Measurements from ENCODE around the gene MSI2. TPM values are rescaled to one million over a fixed set of nuclear protein-coding genes. Genes with fewer than 3 reads are reported as not detected.

MSI2 gene
- total RNA-seq, 4 donors from 2014 or later: 15.9 to 22.9 (median 17.0) TPM

DNA sequence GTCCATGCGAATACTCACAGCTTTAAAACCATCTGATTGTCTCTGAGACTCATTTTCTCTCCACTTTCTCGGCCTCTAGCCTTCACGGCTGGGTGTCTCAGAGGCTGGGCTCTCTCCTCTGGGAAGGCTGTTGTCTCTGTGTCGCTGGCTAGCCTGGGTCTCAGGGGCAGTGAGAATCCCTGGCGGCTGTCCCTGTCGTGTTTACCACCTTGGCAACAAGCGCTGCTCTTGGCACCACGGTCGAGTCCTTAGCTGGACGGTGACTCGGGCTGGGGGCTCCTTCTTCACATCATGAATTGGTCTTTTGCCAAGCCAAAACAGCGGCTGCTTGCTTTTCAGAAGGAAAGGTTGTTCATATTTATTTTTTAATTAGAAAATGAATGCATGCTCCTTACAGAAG, 81.1 kb downstream of the MSI2 start:
- no peaks in the 10 kb centered on the region for H3K9me3 ChIP-seq
- no peak for DNase-seq
- H3K27me3 ChIP-seq: no peaks in the 10 kb centered on the region
- intact Hi-C loops (cut with DNase I): no loop called here
- TF ChIP-seq, protein P1, sequence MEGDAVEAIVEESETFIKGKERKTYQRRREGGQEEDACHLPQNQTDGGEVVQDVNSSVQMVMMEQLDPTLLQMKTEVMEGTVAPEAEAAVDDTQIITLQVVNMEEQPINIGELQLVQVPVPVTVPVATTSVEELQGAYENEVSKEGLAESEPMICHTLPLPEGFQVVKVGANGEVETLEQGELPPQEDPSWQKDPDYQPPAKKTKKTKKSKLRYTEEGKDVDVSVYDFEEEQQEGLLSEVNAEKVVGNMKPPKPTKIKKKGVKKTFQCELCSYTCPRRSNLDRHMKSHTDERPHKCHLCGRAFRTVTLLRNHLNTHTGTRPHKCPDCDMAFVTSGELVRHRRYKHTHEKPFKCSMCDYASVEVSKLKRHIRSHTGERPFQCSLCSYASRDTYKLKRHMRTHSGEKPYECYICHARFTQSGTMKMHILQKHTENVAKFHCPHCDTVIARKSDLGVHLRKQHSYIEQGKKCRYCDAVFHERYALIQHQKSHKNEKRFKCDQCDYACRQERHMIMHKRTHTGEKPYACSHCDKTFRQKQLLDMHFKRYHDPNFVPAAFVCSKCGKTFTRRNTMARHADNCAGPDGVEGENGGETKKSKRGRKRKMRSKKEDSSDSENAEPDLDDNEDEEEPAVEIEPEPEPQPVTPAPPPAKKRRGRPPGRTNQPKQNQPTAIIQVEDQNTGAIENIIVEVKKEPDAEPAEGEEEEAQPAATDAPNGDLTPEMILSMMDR (IDR thresholded peaks at IDR 0.05): no peak
- no peak for TF ChIP-seq POLR2A (IDR thresholded peaks at IDR 0.05)
- H3K27ac ChIP-seq: no peak overlapping the region
- no peaks in the 10 kb centered on the region for H3K4me1 ChIP-seq
- H3K4me3 ChIP-seq: no peak overlapping the region
- WGBS, 2 donors: 57 to 85% methylated on average over 8 to 11 of the region's 12 CpGs
- H3K36me3 ChIP-seq: no peaks in the 10 kb centered on the region

DNA sequence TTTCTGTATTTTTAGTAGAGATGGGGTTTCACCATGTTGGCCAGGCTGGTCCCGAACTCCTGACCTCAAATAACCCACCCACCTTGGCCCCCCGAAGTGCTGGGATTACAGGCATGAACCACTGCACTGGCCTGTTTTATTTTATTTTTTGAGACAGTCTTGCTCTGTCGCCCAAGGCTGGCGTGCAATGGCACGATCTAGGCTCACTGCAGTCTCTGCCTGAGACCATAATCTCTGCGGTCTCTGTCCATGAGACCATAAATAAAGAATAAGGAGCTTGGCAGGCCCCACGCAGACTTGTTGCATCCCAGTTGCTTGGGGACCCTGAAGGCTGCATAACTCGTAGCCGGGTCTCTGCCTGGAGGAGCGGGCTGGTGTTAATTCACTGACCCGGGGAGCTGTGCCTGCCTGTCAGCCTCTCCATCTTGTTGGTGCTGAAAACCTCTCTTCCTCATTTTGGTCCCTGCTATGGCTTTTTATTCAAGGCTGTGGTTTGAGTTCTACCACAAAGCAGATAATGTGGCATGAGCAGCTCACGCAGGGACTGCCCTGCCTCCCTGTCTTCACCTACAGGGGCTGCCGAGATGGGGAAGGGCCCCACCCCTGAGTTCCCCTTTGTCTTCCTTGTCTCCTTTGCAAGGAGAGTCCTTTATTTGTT, 82.1 kb downstream of the MSI2 start:
- intact Hi-C loops (cut with DNase I): no loop called here
- Histone ChIP-seq H3K27ac (no peak overlapping the region), H3K9me3 (no peaks in the 10 kb centered on the region), H3K27me3 (no peaks in the 10 kb centered on the region), H3K36me3 (no peaks in the 10 kb centered on the region), H3K4me3 (no peak overlapping the region), H3K4me1 (no peaks in the 10 kb centered on the region)
- no peak for DNase-seq
- TF ChIP-seq POLR2A (IDR thresholded peaks at IDR 0.05): no peak
- TF ChIP-seq, protein P1 (IDR thresholded peaks at IDR 0.05): no peak
- WGBS, 2 donors: 79 to 88% methylated on average over 11 to 13 of the region's 13 CpGs

DNA sequence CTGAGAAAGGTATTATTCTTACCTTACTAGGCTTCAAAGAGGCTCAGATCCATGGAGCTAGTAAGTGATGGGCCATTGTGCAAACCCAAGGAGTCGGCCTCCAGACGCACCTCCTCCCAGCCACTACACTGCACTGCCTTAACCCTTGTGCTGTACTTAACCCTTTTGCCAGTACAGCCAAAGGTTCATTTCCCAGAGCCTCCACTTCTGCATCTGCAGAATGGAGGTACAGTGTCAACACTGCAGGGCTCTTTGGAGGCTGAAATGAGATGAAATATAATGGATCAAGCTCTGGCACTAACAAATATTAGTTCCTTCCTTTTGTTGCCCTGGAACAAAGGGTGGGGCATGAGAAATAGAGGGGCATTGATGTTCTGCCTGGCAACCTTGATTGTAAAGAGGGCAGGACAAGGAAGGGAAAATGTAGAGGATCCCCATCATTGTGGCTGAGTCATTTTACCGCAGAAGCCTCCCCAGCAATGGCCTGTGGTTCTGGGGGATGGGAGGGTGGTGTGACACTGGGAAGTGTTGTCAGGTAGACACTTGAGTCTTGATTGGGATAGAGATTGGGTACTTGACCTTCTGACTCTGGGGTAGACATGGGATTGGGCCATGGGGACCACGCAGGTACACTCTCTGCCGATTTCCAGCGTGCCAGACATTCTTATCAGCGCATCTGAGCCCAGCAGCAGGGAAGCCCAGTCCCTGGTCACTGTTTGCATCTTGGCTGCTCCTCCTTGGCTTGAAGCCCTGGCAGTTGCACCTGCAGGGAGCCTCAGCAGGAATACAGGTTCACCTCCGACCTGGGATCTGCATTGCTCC, 84.0 kb downstream of the MSI2 start:
- H3K36me3 ChIP-seq: no peaks in the 10 kb centered on the region
- no peaks in the 10 kb centered on the region for H3K27me3 ChIP-seq
- no peak for DNase-seq
- H3K9me3 ChIP-seq: no peaks in the 10 kb centered on the region
- H3K4me1 ChIP-seq: no peaks in the 10 kb centered on the region
- H3K27ac ChIP-seq: no peak overlapping the region
- H3K4me3 ChIP-seq: no peak overlapping the region
- intact Hi-C loops (cut with DNase I): no loop called here
- TF ChIP-seq POLR2A (IDR thresholded peaks at IDR 0.05): no peak
- TF ChIP-seq, protein P1 (IDR thresholded peaks at IDR 0.05): no peak
- 87 to 92% methylated on average over 7 to 8 of the region's 8 CpGs for whole genome bisulfite sequencing, 2 donors

DNA sequence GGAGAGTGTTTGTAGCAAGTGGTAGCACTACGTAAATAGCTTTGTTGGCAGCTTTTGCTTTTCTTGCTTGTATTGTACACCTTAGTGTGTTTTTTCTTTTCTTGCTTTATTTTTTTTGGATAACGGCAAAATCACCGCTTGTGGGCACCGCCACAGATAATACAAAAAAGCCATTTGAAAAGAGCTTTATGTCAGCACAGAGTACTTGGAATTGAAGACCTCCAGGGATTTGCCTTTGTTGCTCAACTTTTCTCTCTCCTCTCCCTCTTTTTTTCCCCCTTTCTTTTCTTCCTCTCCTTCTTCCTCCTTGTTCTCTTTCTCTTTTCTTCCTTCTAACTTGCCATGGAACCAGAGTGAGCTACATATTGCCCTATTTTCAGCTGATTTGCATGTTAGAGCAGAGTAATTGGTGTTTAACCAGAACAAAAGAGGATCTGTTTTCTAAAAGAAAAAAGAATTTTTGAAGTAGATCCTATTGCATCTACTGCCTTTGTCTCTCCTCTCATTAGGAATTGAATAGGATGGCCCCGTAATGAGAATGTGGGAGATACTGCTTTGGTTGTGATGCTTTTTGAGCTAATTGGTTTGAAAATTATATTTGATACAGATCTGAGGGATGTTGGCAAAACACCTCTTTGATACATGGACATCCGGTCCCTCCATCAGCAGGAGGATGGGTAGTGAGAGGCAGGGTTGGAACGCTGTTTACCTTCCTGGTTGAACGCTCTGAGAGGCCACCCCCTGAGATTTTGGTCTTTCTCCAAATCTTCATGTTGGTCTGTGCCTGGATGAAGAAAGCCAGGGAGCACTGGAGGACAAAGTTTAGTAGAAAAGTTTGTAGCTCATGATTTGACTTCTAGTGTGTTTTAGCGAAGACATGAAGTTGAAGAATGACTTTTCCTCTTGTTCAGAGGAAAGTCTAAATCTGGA, 85.6 kb downstream of the MSI2 start:
- no peak overlapping the region for H3K4me3 ChIP-seq
- no peak overlapping the region for H3K27ac ChIP-seq
- no peaks in the 10 kb centered on the region for H3K36me3 ChIP-seq
- H3K4me1 ChIP-seq: no peaks in the 10 kb centered on the region
- no peak for TF ChIP-seq POLR2A (IDR thresholded peaks at IDR 0.05)
- TF ChIP-seq, protein P1 (IDR thresholded peaks at IDR 0.05): no peak
- no peaks in the 10 kb centered on the region for H3K27me3 ChIP-seq
- WGBS, 2 donors: 88 to 93% methylated on average over 9 of the region's 9 CpGs
- intact Hi-C loops (cut with DNase I): no loop called here
- H3K9me3 ChIP-seq: no peaks in the 10 kb centered on the region
- DNase-seq: no peak
